Measurements from ENCODE around the gene PCF11. TPM values are rescaled to one million over a fixed set of nuclear protein-coding genes. Genes with fewer than 3 reads are reported as not detected.

Gene PCF11
- total and polyA plus RNA-seq, 2 of the 13 experiments (the other 11 are each of a cell fraction or from before 2014, with no cell fraction given) = 40.3 to 47.7 TPM

DNA sequence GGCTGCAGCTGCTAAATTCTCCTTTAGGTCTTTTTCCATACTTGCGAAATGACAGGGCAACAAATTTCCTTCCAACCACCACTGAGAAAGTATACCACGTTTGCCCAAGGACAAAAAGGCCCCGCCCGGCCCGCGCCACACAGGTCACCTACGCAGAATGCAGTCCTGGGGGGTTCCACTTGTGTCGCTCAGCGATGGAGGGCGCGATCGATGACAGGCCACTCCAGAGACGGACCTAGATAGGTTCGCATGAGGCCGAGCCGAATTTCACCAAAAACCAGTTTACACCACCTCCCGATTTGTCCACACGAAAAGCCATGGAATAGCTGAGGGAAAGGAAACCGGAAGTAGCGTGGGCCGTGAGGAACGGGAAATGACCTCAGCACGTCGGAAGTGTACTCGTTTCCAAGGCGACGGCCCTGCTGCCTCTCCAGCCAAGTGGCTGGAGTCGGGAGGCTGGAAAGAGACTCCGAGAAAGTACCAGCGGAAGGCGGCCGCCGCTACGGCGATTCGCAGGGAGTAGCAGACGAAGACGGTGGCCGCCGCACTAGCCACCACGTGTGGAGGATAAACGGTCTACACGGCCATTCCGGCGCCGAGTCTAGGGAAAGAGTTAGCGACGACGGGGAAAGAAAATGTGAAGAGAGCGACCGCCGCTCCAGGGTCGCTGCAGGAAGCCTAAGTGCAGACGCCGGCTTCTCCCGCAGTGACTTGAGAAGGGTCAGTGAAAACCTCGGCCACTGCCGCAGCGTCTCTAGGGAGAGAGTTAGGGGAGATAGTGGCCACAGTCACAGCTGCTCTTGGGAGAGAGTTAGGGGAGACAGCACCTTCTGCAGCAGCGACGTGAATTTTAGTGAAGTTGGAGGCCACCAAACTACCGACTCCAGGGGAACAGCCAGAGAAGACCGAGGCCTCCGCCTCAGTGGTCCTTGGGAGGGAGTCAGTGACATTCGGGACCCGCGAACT, 36.7 kb downstream of the PCF11 start, which contains the start of gene ANKRD42 (continued):
- TF ChIP-seq, protein P1, sequence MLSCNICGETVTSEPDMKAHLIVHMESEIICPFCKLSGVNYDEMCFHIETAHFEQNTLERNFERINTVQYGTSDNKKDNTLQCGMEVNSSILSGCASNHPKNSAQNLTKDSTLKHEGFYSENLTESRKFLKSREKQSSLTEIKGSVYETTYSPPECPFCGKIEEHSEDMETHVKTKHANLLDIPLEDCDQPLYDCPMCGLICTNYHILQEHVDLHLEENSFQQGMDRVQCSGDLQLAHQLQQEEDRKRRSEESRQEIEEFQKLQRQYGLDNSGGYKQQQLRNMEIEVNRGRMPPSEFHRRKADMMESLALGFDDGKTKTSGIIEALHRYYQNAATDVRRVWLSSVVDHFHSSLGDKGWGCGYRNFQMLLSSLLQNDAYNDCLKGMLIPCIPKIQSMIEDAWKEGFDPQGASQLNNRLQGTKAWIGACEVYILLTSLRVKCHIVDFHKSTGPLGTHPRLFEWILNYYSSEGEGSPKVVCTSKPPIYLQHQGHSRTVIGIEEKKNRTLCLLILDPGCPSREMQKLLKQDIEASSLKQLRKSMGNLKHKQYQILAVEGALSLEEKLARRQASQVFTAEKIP (CRISPR knock-in tag; IDR thresholded peaks at IDR 0.05; ENCODE audit: borderline replicate concordance) = no peak
- TF ChIP-seq, protein P2, sequence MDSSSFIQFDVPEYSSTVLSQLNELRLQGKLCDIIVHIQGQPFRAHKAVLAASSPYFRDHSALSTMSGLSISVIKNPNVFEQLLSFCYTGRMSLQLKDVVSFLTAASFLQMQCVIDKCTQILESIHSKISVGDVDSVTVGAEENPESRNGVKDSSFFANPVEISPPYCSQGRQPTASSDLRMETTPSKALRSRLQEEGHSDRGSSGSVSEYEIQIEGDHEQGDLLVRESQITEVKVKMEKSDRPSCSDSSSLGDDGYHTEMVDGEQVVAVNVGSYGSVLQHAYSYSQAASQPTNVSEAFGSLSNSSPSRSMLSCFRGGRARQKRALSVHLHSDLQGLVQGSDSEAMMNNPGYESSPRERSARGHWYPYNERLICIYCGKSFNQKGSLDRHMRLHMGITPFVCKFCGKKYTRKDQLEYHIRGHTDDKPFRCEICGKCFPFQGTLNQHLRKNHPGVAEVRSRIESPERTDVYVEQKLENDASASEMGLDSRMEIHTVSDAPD (CRISPR knock-in tag; IDR thresholded peaks at IDR 0.05) = no peak
- TF ChIP-seq ZNF138 (CRISPR knock-in tag; IDR thresholded peaks at IDR 0.05; ENCODE audit: low read depth) = no peak
- no peak for TF ChIP-seq ZNF616 (CRISPR knock-in tag; IDR thresholded peaks at IDR 0.05; ENCODE audit: low read depth)
- TF ChIP-seq POLR2AphosphoS2 (IDR thresholded peaks at IDR 0.05; ENCODE audit: low read depth, low read length) = no peak
- TF ChIP-seq CBX1 (IDR thresholded peaks at IDR 0.05; ENCODE audit: low read depth) = peak; percentile 33
- TF ChIP-seq RELA (CRISPR knock-in tag; IDR thresholded peaks at IDR 0.05) = 0 out of 2 replicates have a peak, but pooled peaks have one; percentile 41
- no peak for TF ChIP-seq NFKBIZ (CRISPR knock-in tag; IDR thresholded peaks at IDR 0.05)
- TF ChIP-seq ZNF577 (CRISPR knock-in tag; IDR thresholded peaks at IDR 0.05; ENCODE audit: borderline replicate concordance, low read depth) = no peak
- TF ChIP-seq NFRKB (IDR thresholded peaks at IDR 0.05) = no peak
- peak; percentile 95; the same call in 1 of the 2 replicates for TF ChIP-seq ELF4 (CRISPR knock-in tag; IDR thresholded peaks at IDR 0.05; ENCODE audit: borderline replicate concordance)
- TF ChIP-seq ETV5 (CRISPR knock-in tag; IDR thresholded peaks at IDR 0.05; ENCODE audit: borderline replicate concordance) = peak; percentile 66
- no peak for TF ChIP-seq PTBP1 (IDR thresholded peaks at IDR 0.05; ENCODE audit: low read depth, low read length, poor library complexity, severe bottlenecking)
- no peak for TF ChIP-seq SOX5 (CRISPR knock-in tag; IDR thresholded peaks at IDR 0.05; ENCODE audit: borderline replicate concordance)
- no peak for TF ChIP-seq PLRG1 (conservative IDR thresholded peaks at IDR 0.05)
- peak; percentile 59 for TF ChIP-seq XRCC5 (optimal IDR thresholded peaks at IDR 0.05; ENCODE audit: low read length)
- TF ChIP-seq RORA (CRISPR knock-in tag; IDR thresholded peaks at IDR 0.05) = no peak
- TF ChIP-seq, protein P3, sequence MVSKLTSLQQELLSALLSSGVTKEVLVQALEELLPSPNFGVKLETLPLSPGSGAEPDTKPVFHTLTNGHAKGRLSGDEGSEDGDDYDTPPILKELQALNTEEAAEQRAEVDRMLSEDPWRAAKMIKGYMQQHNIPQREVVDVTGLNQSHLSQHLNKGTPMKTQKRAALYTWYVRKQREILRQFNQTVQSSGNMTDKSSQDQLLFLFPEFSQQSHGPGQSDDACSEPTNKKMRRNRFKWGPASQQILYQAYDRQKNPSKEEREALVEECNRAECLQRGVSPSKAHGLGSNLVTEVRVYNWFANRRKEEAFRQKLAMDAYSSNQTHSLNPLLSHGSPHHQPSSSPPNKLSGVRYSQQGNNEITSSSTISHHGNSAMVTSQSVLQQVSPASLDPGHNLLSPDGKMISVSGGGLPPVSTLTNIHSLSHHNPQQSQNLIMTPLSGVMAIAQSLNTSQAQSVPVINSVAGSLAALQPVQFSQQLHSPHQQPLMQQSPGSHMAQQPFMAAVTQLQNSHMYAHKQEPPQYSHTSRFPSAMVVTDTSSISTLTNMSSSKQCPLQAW (CRISPR knock-in tag; IDR thresholded peaks at IDR 0.05) = peak; percentile 62
- TF ChIP-seq ZNF264 (CRISPR knock-in tag; IDR thresholded peaks at IDR 0.05) = 0 out of 2 replicates have a peak, but pooled peaks have one; percentile 44
- no peak for TF ChIP-seq ZBTB7B (CRISPR knock-in tag; IDR thresholded peaks at IDR 0.05)
- TF ChIP-seq IRF2 (CRISPR knock-in tag; IDR thresholded peaks at IDR 0.05) = peak; percentile 86; the same call in 1 of the 2 replicates
- TF ChIP-seq PHF5A (CRISPR knock-in tag; IDR thresholded peaks at IDR 0.05; ENCODE audit: low read depth, unreplicated experiment) = peak; percentile 90
- TF ChIP-seq, protein P4, sequence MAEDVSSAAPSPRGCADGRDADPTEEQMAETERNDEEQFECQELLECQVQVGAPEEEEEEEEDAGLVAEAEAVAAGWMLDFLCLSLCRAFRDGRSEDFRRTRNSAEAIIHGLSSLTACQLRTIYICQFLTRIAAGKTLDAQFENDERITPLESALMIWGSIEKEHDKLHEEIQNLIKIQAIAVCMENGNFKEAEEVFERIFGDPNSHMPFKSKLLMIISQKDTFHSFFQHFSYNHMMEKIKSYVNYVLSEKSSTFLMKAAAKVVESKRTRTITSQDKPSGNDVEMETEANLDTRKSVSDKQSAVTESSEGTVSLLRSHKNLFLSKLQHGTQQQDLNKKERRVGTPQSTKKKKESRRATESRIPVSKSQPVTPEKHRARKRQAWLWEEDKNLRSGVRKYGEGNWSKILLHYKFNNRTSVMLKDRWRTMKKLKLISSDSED (CRISPR knock-in tag; IDR thresholded peaks at IDR 0.05) = no peak
- TF ChIP-seq KAT7 (CRISPR knock-in tag; IDR thresholded peaks at IDR 0.05; ENCODE audit: borderline replicate concordance) = no peak
- TF ChIP-seq FOSL2 (CRISPR knock-in tag; IDR thresholded peaks at IDR 0.05) = peak; percentile 32; the same call in 1 of the 2 replicates
- peak; percentile 93 for TF ChIP-seq DMAP1 (CRISPR knock-in tag; IDR thresholded peaks at IDR 0.05)
